ENCODE results near the gene TCHH.

DNA sequence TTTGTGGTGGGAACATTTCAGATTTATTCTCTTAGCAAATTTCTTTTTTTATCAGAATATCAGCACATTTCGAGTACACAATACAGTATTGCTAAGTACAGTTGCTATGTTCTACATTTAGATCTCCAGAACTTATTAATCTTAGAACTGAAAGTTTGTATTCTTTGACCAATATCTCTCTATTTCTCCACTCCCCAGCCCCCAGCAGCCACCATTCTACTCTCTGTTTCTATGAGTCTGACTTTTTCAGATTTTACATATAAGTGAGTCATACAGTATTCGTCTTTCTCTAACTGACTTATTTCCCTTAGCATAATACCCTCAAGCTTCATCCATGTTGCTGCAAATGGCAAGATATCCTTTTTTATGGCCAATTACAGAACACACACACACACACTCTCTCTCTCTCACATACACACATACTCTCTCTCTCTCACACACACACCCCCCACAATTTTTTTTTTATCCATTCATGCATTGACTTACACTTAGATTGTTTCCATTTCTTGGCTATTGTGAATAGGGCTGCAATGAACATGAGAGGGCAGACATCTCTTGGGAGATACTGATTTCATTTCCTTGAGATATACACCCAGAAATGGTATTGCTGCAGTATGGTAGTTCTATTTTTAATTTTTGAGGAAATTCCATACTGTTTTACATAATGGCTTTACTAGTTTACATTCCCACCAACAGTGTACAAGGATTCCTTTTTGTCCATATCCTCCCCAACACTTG lies 28.1 kb upstream of the TCHH start:
- TF ChIP-seq TAF1 (IDR thresholded peaks at IDR 0.05; ENCODE audit: borderline replicate concordance, insufficient read depth, low read length) (no peak), POLR2AphosphoS5 (IDR thresholded peaks at IDR 0.05; ENCODE audit: low read depth, low read length) (no peak), FOXP2 (optimal IDR thresholded peaks at IDR 0.05; ENCODE audit: borderline replicate concordance, extremely low read depth, extremely low read length, insufficient read depth) (no peak), SIN3A (IDR thresholded peaks at IDR 0.05; ENCODE audit: borderline replicate concordance, insufficient read depth, low read length) (no peak)
- TF ChIP-seq, protein P1, sequence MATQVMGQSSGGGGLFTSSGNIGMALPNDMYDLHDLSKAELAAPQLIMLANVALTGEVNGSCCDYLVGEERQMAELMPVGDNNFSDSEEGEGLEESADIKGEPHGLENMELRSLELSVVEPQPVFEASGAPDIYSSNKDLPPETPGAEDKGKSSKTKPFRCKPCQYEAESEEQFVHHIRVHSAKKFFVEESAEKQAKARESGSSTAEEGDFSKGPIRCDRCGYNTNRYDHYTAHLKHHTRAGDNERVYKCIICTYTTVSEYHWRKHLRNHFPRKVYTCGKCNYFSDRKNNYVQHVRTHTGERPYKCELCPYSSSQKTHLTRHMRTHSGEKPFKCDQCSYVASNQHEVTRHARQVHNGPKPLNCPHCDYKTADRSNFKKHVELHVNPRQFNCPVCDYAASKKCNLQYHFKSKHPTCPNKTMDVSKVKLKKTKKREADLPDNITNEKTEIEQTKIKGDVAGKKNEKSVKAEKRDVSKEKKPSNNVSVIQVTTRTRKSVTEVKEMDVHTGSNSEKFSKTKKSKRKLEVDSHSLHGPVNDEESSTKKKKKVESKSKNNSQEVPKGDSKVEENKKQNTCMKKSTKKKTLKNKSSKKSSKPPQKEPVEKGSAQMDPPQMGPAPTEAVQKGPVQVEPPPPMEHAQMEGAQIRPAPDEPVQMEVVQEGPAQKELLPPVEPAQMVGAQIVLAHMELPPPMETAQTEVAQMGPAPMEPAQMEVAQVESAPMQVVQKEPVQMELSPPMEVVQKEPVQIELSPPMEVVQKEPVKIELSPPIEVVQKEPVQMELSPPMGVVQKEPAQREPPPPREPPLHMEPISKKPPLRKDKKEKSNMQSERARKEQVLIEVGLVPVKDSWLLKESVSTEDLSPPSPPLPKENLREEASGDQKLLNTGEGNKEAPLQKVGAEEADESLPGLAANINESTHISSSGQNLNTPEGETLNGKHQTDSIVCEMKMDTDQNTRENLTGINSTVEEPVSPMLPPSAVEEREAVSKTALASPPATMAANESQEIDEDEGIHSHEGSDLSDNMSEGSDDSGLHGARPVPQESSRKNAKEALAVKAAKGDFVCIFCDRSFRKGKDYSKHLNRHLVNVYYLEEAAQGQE (IDR thresholded peaks at IDR 0.05; ENCODE audit: insufficient read depth in 1 of 2, low read depth in 2 of 2, low read length in 2 of 2), result no peak
